Measurements from ENCODE around the gene SLC16A11.
"Not testable (repeated sequence)": the region's sequence is repeated elsewhere in the genome, so short reads cannot be mapped to it uniquely, and the experiment has no call there.

Gene SLC16A11

GRCh38 chr17:7043497-7044198 is at the start of gene SLC16A11:
TSS of gene SLC16A11 (minus strand) at chr17:7044092. CDS start at chr17:7043513, 579 bp downstream.
- DNase-seq (ENCODE audit: low read depth), result no peak

GRCh38 chr17:7091311-7092005 is 47.6 kb upstream of the SLC16A11 start:
- not testable (repeated sequence) for DNase-seq (ENCODE audit: low read depth)

- DNase-seq (ENCODE audit: low read depth), result not testable (repeated sequence)
Measured at GRCh38 chr17:7089570-7089969, 45.7 kb upstream of the SLC16A11 start.

- not testable (repeated sequence) for DNase-seq (ENCODE audit: low read depth)
Measured at GRCh38 chr17:7088442-7088841, 44.5 kb upstream of the SLC16A11 start.

- no peak for DNase-seq (ENCODE audit: low read depth)
Measured at GRCh38 chr17:7084088-7084487, 40.2 kb upstream of the SLC16A11 start.

GRCh38 chr17:7083592-7083991 is 39.7 kb upstream of the SLC16A11 start:
- no peak for DNase-seq (ENCODE audit: low read depth)

GRCh38 chr17:7081341-7082062 is 37.6 kb upstream of the SLC16A11 start:
- no peak for DNase-seq (ENCODE audit: low read depth)

GRCh38 chr17:7080456-7081041 is 36.7 kb upstream of the SLC16A11 start:
- no peak for DNase-seq (ENCODE audit: low read depth)

- DNase-seq (ENCODE audit: low read depth), result no peak
Measured at GRCh38 chr17:7079581-7080455, 35.9 kb upstream of the SLC16A11 start, which contains the start of gene CLEC10A. TSS of gene CLEC10A (minus strand) at chr17:7080251. CDS start at chr17:7078812, 1,439 bp downstream.

- DNase-seq (ENCODE audit: low read depth), result no peak
Measured at GRCh38 chr17:7078711-7079110, 34.8 kb upstream of the SLC16A11 start.

- DNase-seq (ENCODE audit: low read depth), result no peak
Measured at GRCh38 chr17:7077911-7078546, 34.1 kb upstream of the SLC16A11 start.

GRCh38 chr17:7074931-7075330 is 31.0 kb upstream of the SLC16A11 start:
- no peak for DNase-seq (ENCODE audit: low read depth)

GRCh38 chr17:7072406-7072805 is 28.5 kb upstream of the SLC16A11 start:
- DNase-seq (ENCODE audit: low read depth), result no peak

- DNase-seq (ENCODE audit: low read depth), result no peak
Measured at GRCh38 chr17:7070712-7071111, 26.8 kb upstream of the SLC16A11 start.

GRCh38 chr17:7068268-7068667 is 24.4 kb upstream of the SLC16A11 start:
- no peak for DNase-seq (ENCODE audit: low read depth)

- no peak for DNase-seq (ENCODE audit: low read depth)
Measured at GRCh38 chr17:7067198-7067597, 23.3 kb upstream of the SLC16A11 start.

- DNase-seq (ENCODE audit: low read depth), result no peak
Measured at GRCh38 chr17:7064261-7064660, 20.4 kb upstream of the SLC16A11 start.

GRCh38 chr17:7063518-7064094 is 19.7 kb upstream of the SLC16A11 start:
- DNase-seq (ENCODE audit: low read depth), result no peak

- DNase-seq (ENCODE audit: low read depth), result no peak
Measured at GRCh38 chr17:7060165-7060891, 16.4 kb upstream of the SLC16A11 start.

All from fibroblast of the conjunctiva (primary cell).